Omental fat pad (tissue), 4 donors: ENCODE measurements around the gene RPSA. TPM values are rescaled to one million over a fixed set of nuclear protein-coding genes. Genes with fewer than 3 reads are reported as not detected.
"Not testable (repeated sequence)": the region's sequence is repeated elsewhere in the genome, so short reads cannot be mapped to it uniquely, and the experiment has no call there.

Experiments used
- ATAC-seq: fragments of 150-250 bp; one replicate; pipeline ENCODE4 v1.9.1; 2016; ENCODE audit warnings: mild to moderate bottlenecking, moderate library complexity; ENCODE audit not compliant: low FRiP score
- DNase-seq: peaks from one replicate; pipeline ENCODE4 v3.0.0-alpha.2; 2019; ENCODE audit warnings: low spot score
- total RNA-seq, 4 donors: library from RNA; depleted of rRNA; stranded (reverse); fragments of >200 nt; gene quantifications; one replicate each; pipeline ENCODE4 v1.1.0, GENCODE V29; 2016
- TF ChIP-seq, protein P1 (sequence below), 3 donors: fragments of 450-650 bp; IDR thresholded peaks; one replicate each; pipeline ENCODE4 v1.5.1; 2016 to 2017; ENCODE audit warnings: antibody characterized with exemption in 3 of 3, mild to moderate bottlenecking in 3 of 3, moderate library complexity in 2 of 3

Gene RPSA
- total RNA-seq, 4 donors from 2014 or later = 890 to 1,192 (median 1,008) TPM

DNA sequence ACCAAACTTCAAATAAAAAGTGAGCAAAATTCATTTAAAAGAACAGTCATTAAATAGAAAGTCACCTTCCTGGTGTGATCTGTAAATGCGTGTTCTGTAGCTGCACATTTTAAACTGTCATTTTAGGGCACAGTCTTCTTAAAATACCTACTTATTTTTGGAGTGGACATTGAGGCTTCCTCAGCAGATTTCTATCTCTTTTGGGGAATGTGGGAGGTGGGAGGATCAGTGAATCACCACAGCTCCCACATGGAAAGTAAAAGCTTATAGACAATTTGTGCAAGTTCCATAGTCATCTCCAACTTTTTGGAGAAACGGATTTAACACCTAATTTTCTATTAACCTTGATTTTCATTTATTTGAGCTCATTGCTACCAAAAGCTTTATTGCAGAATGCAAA, 39.9 kb downstream of the RPSA start:
- ATAC-seq (no peak), DNase-seq (no peak)
- TF ChIP-seq, protein P1, sequence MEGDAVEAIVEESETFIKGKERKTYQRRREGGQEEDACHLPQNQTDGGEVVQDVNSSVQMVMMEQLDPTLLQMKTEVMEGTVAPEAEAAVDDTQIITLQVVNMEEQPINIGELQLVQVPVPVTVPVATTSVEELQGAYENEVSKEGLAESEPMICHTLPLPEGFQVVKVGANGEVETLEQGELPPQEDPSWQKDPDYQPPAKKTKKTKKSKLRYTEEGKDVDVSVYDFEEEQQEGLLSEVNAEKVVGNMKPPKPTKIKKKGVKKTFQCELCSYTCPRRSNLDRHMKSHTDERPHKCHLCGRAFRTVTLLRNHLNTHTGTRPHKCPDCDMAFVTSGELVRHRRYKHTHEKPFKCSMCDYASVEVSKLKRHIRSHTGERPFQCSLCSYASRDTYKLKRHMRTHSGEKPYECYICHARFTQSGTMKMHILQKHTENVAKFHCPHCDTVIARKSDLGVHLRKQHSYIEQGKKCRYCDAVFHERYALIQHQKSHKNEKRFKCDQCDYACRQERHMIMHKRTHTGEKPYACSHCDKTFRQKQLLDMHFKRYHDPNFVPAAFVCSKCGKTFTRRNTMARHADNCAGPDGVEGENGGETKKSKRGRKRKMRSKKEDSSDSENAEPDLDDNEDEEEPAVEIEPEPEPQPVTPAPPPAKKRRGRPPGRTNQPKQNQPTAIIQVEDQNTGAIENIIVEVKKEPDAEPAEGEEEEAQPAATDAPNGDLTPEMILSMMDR (IDR thresholded peaks at IDR 0.05) = no peak

- DNase-seq (peak; percentile 59), ATAC-seq (peak; percentile 92)
- TF ChIP-seq, protein P1 (IDR thresholded peaks at IDR 0.05) = peak in 2 of 3 donors; percentile 42 to 61
These were observed 41.3 kb downstream of the RPSA start for GRCh38 chr3:39447637-39448483.

GRCh38 chr3:39448506-39449233, 42.1 kb downstream of the RPSA start:
- no peak for DNase-seq
- TF ChIP-seq, protein P1 (IDR thresholded peaks at IDR 0.05) = no peak
- ATAC-seq = no peak

- ATAC-seq = no peak
- no peak for DNase-seq
These were observed 43.3 kb downstream of the RPSA start for GRCh38 chr3:39449796-39450195.

GRCh38 chr3:39453134-39453533, 46.6 kb downstream of the RPSA start:
- DNase-seq = no peak
- TF ChIP-seq, protein P1 (IDR thresholded peaks at IDR 0.05) = no peak
- ATAC-seq = no peak

More at GRCh38 chr3:39449796-39450195, 43.3 kb downstream of the RPSA start:
- TF ChIP-seq, protein P1 (IDR thresholded peaks at IDR 0.05) = no peak

GRCh38 chr3:39453872-39454271, 47.4 kb downstream of the RPSA start:
- not testable (repeated sequence) for ATAC-seq, DNase-seq

DNA sequence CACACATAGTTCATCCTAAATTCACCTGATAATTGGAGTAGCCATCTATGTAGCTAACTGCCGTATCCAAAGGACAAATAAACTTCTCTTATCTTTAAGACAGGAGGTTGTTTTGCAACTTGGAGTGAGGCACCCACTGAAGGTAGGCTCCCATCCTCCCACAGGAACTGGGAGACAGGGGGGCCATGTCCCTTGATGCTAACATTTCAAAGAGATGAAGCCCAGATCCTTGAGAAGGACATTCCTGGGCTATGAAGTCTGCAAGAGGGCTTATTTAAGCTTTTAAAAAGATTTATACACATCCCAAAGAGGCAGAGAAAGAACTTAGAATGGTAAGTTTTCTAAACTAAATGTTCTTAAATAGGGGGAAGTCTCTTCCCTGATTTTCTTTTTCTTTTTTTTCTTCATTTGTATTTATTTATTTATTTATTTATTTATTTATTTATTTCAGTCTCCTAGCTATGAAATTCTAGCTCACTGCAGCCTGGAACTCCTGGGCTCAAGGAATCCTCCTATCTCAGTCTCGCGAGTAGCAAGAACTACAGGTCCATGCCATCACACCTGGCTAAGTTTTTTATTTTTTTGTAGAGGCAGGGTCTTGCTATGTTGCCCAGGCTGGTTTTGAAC, 48.2 kb downstream of the RPSA start:
- ATAC-seq (no peak), DNase-seq (no peak)
- TF ChIP-seq, protein P1 (IDR thresholded peaks at IDR 0.05) = no peak
